ENCODE measurements around the gene PLEKHD1. TPM values are rescaled to one million over a fixed set of nuclear protein-coding genes. Genes with fewer than 3 reads are reported as not detected.

The PLEKHD1 gene
- total RNA-seq, 1 experiment from 2014 or later: 1.2 TPM

DNA sequence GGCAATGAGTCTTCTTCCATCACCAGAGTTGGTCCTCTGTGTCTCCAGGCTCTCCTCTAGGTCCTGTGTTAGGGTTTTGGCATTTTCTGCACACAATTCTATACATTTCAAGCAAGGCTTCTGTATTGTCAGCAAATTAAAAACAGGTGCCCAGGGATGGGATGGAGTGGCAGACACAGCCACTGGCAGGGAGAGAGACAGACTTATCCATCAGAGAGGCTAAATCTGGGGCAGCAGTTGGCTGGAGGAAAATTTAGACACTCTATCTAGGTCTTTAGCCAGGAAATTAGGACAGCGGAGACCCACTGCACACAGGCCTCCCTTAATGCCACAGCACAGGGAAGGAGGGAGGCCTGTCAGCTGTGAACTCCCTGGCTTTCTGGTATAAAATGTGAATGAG lies 20.2 kb downstream of the PLEKHD1 start:
- Histone ChIP-seq H3K27ac (ENCODE audit: low read depth, low read length) (no peak overlapping the region), H3K9ac (ENCODE audit: low read length) (no peak overlapping the region), H3K4me3 (replicated peaks in 1 of 2; ENCODE audit: low read depth in 1 of 2, low read length in 2 of 2) (no peak overlapping the region), H3K4me1 (ENCODE audit: control insufficient read depth in 1 of 2, insufficient read depth in 2 of 2, low read length in 2 of 2) (peaks cover 8 to 20% of the 10 kb centered on the region in 2 experiments), H3K4me2 (ENCODE audit: low read length) (no peak overlapping the region), H3K9me3 (ENCODE audit: control insufficient read depth in 1 of 2, insufficient read depth in 1 of 2, low read depth in 1 of 2, low read length in 2 of 2) (no peaks in the 10 kb centered on the region), H3K36me3 (ENCODE audit: control insufficient read depth in 1 of 2, insufficient read depth in 2 of 2, low read length in 2 of 2) (no peaks in the 10 kb centered on the region), H3K27me3 (ENCODE audit: insufficient read depth, low read length) (no peaks in the 10 kb centered on the region), H4K20me1 (ENCODE audit: insufficient read depth) (no peaks in the 10 kb centered on the region), H3K79me2 (ENCODE audit: insufficient read depth, low read length) (no peaks in the 10 kb centered on the region), H2AFZ (ENCODE audit: low read depth, low read length, poor library complexity, severe bottlenecking) (no peak overlapping the region), H3K9me2 (ENCODE audit: insufficient read depth) (no peaks in the 10 kb centered on the region)
- RAD21 ChIA-PET (ENCODE audit: low non-redundant PET in 1 of 2, low total read pairs in 2 of 2, uncharacterized antibody in 2 of 2, unreplicated experiment in 2 of 2): interaction anchor here in 1 of 2 experiments (0.6 kb wide), 1 partner anchor 514 kb away, joined by 4 read pairs; no protein-coding TSS in a partner anchor
- no peak for ATAC-seq
- no peak for DNase-seq (ENCODE audit: low read depth, low spot score)
- no TSS peak for BruUV-seq (replicated peaks)
- POLR2A ChIA-PET: no interaction called here
- CTCF ChIA-PET: interaction anchor here (0.8 to 1.5 kb wide), 3 partner anchors 13 to 104 kb away, joined by 3 to 5 read pairs (median 3); no protein-coding TSS in a partner anchor
- intact Hi-C loops (cut with micrococcal nuclease): no loop called here
- TF ChIP-seq, protein P1, sequence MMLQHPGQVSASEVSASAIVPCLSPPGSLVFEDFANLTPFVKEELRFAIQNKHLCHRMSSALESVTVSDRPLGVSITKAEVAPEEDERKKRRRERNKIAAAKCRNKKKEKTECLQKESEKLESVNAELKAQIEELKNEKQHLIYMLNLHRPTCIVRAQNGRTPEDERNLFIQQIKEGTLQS (IDR thresholded peaks at IDR 0.05): no peak
- TF ChIP-seq YY1 (IDR thresholded peaks at IDR 0.05; ENCODE audit: extremely low read depth, insufficient replicate concordance, low read depth, low read length) (no peak), ZNF274 (IDR thresholded peaks at IDR 0.05; ENCODE audit: low read depth, low read length) (no peak), MAX (IDR thresholded peaks at IDR 0.05) (no peak), ZFX (IDR thresholded peaks at IDR 0.05) (no peak), TCF7L2 (IDR thresholded peaks at IDR 0.05; ENCODE audit: borderline replicate concordance, extremely low read depth, insufficient read depth, insufficient read length) (no peak), ELF1 (IDR thresholded peaks at IDR 0.05; ENCODE audit: borderline replicate concordance, low read depth) (no peak), CEBPB (IDR thresholded peaks at IDR 0.05; ENCODE audit: low read depth) (no peak), JUND (IDR thresholded peaks at IDR 0.05) (no peak), POLR2A (IDR thresholded peaks at IDR 0.05; ENCODE audit: borderline replicate concordance, extremely low read depth, insufficient read depth, insufficient read length) (no peak), EGR1 (IDR thresholded peaks at IDR 0.05; ENCODE audit: low read depth) (no peak), SIN3A (IDR thresholded peaks at IDR 0.05; ENCODE audit: low read depth) (no peak), SP1 (IDR thresholded peaks at IDR 0.05; ENCODE audit: low read depth) (no peak), FOSL1 (IDR thresholded peaks at IDR 0.05; ENCODE audit: low read depth) (no peak), EZH2 (IDR thresholded peaks at IDR 0.05) (no peak), EZH2phosphoT487 (IDR thresholded peaks at IDR 0.05; ENCODE audit: borderline replicate concordance) (no peak), RAD21 (IDR thresholded peaks at IDR 0.05; ENCODE audit: low read depth) (no peak)
- TF ChIP-seq, protein P2, sequence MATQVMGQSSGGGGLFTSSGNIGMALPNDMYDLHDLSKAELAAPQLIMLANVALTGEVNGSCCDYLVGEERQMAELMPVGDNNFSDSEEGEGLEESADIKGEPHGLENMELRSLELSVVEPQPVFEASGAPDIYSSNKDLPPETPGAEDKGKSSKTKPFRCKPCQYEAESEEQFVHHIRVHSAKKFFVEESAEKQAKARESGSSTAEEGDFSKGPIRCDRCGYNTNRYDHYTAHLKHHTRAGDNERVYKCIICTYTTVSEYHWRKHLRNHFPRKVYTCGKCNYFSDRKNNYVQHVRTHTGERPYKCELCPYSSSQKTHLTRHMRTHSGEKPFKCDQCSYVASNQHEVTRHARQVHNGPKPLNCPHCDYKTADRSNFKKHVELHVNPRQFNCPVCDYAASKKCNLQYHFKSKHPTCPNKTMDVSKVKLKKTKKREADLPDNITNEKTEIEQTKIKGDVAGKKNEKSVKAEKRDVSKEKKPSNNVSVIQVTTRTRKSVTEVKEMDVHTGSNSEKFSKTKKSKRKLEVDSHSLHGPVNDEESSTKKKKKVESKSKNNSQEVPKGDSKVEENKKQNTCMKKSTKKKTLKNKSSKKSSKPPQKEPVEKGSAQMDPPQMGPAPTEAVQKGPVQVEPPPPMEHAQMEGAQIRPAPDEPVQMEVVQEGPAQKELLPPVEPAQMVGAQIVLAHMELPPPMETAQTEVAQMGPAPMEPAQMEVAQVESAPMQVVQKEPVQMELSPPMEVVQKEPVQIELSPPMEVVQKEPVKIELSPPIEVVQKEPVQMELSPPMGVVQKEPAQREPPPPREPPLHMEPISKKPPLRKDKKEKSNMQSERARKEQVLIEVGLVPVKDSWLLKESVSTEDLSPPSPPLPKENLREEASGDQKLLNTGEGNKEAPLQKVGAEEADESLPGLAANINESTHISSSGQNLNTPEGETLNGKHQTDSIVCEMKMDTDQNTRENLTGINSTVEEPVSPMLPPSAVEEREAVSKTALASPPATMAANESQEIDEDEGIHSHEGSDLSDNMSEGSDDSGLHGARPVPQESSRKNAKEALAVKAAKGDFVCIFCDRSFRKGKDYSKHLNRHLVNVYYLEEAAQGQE (IDR thresholded peaks at IDR 0.05; ENCODE audit: low read depth): no peak

All from HCT116 (cell line).